ACC112 (cell line): ENCODE results near the gene CDC14A.

Experiments used
- H2AFZ ChIP-seq: fragments of 200-600 bp; sonication (generic); one replicate; pipeline ENCODE4 v1.6.0; 2017; ENCODE audit warnings: antibody characterized with exemption, low read length; ENCODE audit not compliant: unreplicated experiment
- H3K27ac ChIP-seq: fragments of 200-600 bp; sonication (generic); 2 replicates; pipeline ENCODE4 v1.5.1; 2014; ENCODE audit warnings: low read depth, mild to moderate bottlenecking, antibody characterized with exemption, low read length, moderate library complexity
- H3K27me3 ChIP-seq: fragments of 200-600 bp; sonication (generic); 2 replicates; pipeline ENCODE4 v1.6.1; 2014; ENCODE audit warnings: mild to moderate bottlenecking, antibody characterized with exemption, low read length, moderate library complexity, mixed read lengths; ENCODE audit not compliant: insufficient read depth
- H3K36me3 ChIP-seq: fragments of 200-600 bp; sonication (generic); 2 replicates; pipeline ENCODE4 v1.6.1; 2016; ENCODE audit warnings: mild to moderate bottlenecking, antibody characterized with exemption, low read length, moderate library complexity, mixed read lengths; ENCODE audit not compliant: insufficient read depth
- H3K4me1 ChIP-seq: fragments of 200-600 bp; sonication (generic); one replicate; pipeline ENCODE4 v1.6.1; 2016; ENCODE audit warnings: low read length, mixed read lengths; ENCODE audit not compliant: insufficient read depth, unreplicated experiment, control insufficient read depth
- H3K4me3 ChIP-seq: fragments of 200-600 bp; sonication (generic); 2 replicates; pipeline ENCODE4 v1.5.1; 2014; ENCODE audit warnings: mild to moderate bottlenecking, low read depth, low read length
- H3K79me2 ChIP-seq: fragments of 200-600 bp; sonication (generic); one replicate; pipeline ENCODE4 v1.6.0; 2016; ENCODE audit warnings: low read length; ENCODE audit not compliant: control insufficient read depth, unreplicated experiment, insufficient read depth

CDC14A gene

DNA sequence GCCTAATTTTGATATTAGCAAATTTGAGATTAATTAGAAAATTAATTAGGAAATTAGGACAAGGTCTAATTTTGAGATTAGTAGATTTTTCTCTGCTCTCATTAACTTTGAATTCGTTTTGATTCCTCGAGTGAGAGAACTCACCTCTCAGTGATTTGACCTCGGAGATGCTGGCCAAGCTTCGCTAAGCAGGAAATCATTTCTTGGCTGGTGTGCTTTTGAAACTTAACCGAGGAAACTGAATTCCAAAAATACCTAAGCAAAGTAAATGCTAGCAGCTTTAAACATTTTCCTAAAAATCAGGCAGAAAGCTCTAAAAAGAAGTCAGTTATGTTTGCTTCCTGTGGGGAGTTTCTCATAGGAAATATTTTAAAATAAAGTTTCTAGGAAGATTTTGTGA lies 34.9 kb downstream of the CDC14A start:
- H2AFZ ChIP-seq, result peak overlapping the region; percentile 41
- H3K4me3 ChIP-seq, result peak overlapping the region; percentile 3
- H3K27me3 ChIP-seq, result no peaks in the 10 kb centered on the region
- H3K27ac ChIP-seq, result peak overlapping the region; percentile 2; the same call in 1 of the 2 replicates
- H3K79me2 ChIP-seq, result no peaks in the 10 kb centered on the region
- H3K36me3 ChIP-seq, result no peaks in the 10 kb centered on the region
- H3K4me1 ChIP-seq, result peaks cover 2% of the 10 kb centered on the region

DNA sequence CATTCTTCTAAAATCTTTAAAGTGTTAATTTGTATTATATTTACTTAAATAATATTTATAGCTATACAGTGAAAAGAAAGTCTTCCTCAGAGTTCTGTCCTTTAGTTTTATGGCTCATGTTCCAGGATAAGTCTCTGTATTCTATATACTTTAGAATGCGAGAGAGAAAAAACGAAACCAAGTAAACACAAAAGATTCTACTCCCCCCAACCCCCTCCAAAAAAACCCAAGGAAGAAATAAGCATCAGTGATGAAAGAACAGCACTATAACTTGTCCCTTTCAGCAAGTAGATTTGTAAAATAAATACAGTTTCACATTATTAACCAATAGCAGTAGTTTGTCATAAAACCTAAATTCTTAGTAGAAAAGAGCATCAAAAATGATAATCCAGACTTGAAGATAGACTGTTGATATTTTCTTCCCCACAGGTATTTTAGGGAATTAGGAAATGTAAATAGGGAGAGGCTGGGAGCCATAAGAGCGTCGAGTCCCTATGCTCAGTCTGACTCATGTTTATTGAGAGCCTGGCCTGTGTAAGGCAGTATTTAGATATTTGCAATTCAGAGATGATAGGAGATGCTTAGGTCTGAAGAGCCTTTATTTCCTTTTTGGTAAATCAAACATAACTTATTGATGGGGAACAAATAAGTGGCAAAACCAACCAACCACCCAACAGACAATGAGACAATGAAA lies 35.5 kb downstream of the CDC14A start:
- H3K27ac ChIP-seq, result 0 out of 2 replicates have a peak overlapping the region, but pooled peaks have one; percentile 2
- H3K4me3 ChIP-seq, result peak overlapping the region; percentile 46
- no peaks in the 10 kb centered on the region for H3K79me2 ChIP-seq
- H2AFZ ChIP-seq, result no peak overlapping the region
- peaks cover 2% of the 10 kb centered on the region for H3K4me1 ChIP-seq
- H3K36me3 ChIP-seq, result no peaks in the 10 kb centered on the region
- no peaks in the 10 kb centered on the region for H3K27me3 ChIP-seq

DNA sequence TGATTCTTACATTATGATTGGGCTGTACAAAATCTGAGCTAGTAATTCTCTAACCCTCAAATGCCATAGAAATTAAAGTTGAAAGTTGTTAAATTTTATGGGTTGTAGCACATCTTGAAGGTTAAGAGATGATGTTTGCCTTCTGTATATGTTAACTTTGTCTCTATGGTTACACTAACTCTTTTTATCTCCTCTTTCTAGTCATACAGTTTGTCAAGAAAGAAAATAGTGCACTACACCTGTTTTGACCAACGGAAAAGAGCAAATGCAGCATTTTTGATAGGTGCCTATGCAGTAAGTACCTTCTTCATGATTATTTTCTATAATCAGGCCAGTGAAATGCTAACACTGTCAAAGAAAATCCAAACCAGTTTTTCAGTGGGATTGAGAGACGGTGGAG lies 38.2 kb downstream of the CDC14A start:
- Histone ChIP-seq H3K27me3 (no peaks in the 10 kb centered on the region), H2AFZ (no peak overlapping the region), H3K27ac (no peak overlapping the region), H3K36me3 (no peaks in the 10 kb centered on the region), H3K4me3 (no peak overlapping the region), H3K4me1 (peaks cover 2% of the 10 kb centered on the region), H3K79me2 (no peaks in the 10 kb centered on the region)

DNA sequence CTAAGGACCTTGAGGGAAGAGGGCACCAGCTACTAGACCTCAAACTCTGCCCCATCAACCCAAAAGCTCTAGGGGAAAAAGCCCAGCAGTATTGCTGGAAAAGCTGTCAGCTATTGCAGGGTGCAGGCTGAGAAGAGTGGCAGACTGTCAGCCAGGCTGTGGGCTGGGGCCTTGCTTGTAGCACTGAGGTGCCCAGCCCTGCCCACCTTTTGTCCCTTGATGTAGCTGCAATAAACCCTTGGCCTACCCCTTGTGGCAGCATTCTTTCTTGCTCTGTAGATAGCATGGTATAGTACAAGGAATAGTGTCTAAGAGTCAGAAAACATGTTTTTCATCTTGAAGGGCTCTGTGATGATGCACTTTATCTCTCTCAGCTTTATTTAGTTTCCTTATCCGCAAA lies 39.4 kb downstream of the CDC14A start:
- H3K4me3 ChIP-seq, result no peak overlapping the region
- peaks cover 2% of the 10 kb centered on the region for H3K4me1 ChIP-seq
- no peaks in the 10 kb centered on the region for H3K27me3 ChIP-seq
- H2AFZ ChIP-seq, result no peak overlapping the region
- H3K27ac ChIP-seq, result no peak overlapping the region
- H3K36me3 ChIP-seq, result no peaks in the 10 kb centered on the region
- no peaks in the 10 kb centered on the region for H3K79me2 ChIP-seq

DNA sequence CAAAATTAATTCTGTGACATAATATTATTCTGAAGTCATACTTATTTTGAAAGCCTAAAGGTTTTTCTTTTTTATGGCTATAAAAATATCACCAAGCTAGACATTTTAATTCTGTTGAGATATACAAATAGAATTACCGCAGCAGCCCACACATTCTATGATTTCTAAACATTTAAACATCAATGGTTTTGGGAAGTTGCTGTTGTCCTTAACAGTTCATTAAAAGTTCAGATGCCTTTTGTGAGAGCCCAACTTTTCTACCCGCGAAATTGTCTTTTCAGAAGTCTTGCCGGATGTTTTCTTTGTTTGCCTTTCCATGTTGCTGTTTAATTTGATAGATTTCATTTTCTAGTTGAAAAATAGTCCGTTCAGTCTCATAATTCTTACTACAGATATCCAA lies 40.5 kb downstream of the CDC14A start:
- no peak overlapping the region for H3K27ac ChIP-seq
- no peaks in the 10 kb centered on the region for H3K36me3 ChIP-seq
- no peaks in the 10 kb centered on the region for H3K27me3 ChIP-seq
- H3K79me2 ChIP-seq, result no peaks in the 10 kb centered on the region
- H2AFZ ChIP-seq, result no peak overlapping the region
- H3K4me1 ChIP-seq, result peaks cover 2% of the 10 kb centered on the region
- no peak overlapping the region for H3K4me3 ChIP-seq

GRCh38 chr1:100394285-100394684 lies 42.0 kb downstream of the CDC14A start:
- H3K79me2 ChIP-seq, result no peaks in the 10 kb centered on the region
- H3K4me1 ChIP-seq, result no peaks in the 10 kb centered on the region
- H3K4me3 ChIP-seq, result no peak overlapping the region
- H3K27ac ChIP-seq, result no peak overlapping the region
- no peaks in the 10 kb centered on the region for H3K27me3 ChIP-seq
- no peaks in the 10 kb centered on the region for H3K36me3 ChIP-seq
- H2AFZ ChIP-seq, result no peak overlapping the region

DNA sequence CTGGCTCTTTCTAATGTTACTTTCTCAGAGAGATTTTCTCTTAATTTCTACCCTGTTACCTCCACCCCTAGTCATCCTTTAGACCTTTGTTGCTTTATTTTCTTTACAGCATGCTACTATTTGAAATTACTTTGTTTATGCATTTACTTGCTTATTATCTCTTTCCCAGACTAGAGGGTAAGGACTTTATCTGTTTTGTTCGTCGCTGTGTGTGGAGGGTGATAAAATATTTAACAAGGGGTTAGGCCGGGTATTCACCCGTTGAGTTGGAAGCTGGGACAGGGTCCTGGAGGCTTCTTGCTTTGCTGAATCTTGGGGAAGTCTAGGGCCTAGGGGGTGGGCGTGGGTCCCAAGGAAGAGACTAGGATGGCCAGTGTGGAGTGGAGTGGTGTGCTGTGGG lies 43.6 kb downstream of the CDC14A start:
- Histone ChIP-seq H3K4me3 (no peak overlapping the region), H2AFZ (no peak overlapping the region), H3K27me3 (no peaks in the 10 kb centered on the region), H3K79me2 (no peaks in the 10 kb centered on the region), H3K4me1 (no peaks in the 10 kb centered on the region), H3K27ac (no peak overlapping the region), H3K36me3 (no peaks in the 10 kb centered on the region)

GRCh38 chr1:100396651-100397050 lies 44.3 kb downstream of the CDC14A start:
- Histone ChIP-seq H3K36me3 (no peaks in the 10 kb centered on the region), H3K27ac (no peak overlapping the region), H3K4me1 (no peaks in the 10 kb centered on the region), H3K79me2 (no peaks in the 10 kb centered on the region), H3K27me3 (no peaks in the 10 kb centered on the region), H2AFZ (no peak overlapping the region), H3K4me3 (no peak overlapping the region)

- Histone ChIP-seq H3K4me1 (no peaks in the 10 kb centered on the region), H2AFZ (no peak overlapping the region), H3K79me2 (no peaks in the 10 kb centered on the region), H3K27me3 (no peaks in the 10 kb centered on the region), H3K4me3 (no peak overlapping the region), H3K36me3 (no peaks in the 10 kb centered on the region), H3K27ac (no peak overlapping the region)
These were observed 45.4 kb downstream of the CDC14A start for GRCh38 chr1:100397681-100398080.

GRCh38 chr1:100398648-100399047 lies 46.3 kb downstream of the CDC14A start:
- H3K27ac ChIP-seq, result no peak overlapping the region
- H3K27me3 ChIP-seq, result no peaks in the 10 kb centered on the region
- no peak overlapping the region for H3K4me3 ChIP-seq
- H3K36me3 ChIP-seq, result no peaks in the 10 kb centered on the region
- no peaks in the 10 kb centered on the region for H3K79me2 ChIP-seq
- no peak overlapping the region for H2AFZ ChIP-seq
- H3K4me1 ChIP-seq, result no peaks in the 10 kb centered on the region

DNA sequence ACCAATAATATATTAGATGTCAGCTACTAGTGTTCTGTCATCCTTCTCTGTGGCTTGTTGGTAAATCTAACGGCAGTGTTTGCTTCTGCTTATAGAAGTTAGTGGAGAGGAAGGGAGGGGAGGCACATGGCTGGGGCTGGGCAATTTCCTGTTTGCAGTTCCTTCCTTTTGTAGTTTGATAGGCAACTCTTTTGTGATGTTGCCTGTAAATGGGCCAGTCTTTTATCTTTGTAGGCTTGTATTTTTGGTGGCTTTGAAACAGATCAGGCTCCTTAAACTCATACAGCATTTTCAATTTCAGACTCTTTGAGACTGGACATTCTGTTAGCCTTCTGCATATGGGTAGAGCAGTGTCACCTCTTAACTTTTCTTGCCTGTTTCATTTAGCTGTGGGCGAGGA lies 48.1 kb downstream of the CDC14A start:
- Histone ChIP-seq H3K4me1 (no peaks in the 10 kb centered on the region), H3K36me3 (no peaks in the 10 kb centered on the region), H3K27ac (no peak overlapping the region), H3K79me2 (no peaks in the 10 kb centered on the region), H3K27me3 (no peaks in the 10 kb centered on the region), H2AFZ (no peak overlapping the region), H3K4me3 (no peak overlapping the region)
